ENCODE data around the gene RWDD1.

DNA sequence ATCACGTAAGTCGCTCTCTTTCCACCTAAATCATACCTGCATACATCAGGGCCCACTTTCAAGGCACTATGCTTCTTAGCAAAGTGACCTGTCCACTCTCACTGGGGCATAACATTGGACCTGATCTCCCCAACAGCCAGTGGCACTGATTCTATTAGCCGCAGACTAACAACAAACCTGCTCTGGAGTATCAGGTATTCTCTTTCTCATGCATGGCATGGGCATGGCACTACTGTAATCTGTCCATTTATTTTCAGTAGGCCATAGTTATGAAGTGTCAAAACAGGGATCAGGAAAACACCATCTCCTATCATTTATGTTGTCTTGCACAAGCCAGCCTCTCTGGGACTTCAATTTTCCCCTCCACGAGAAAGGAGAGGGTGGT is 9.3 kb upstream of the RWDD1 start:
- TF ChIP-seq SUZ12 (IDR thresholded peaks at IDR 0.05; ENCODE audit: extremely low read depth, insufficient read depth, insufficient read length): no peak
- no peak for TF ChIP-seq ZNF274 (IDR thresholded peaks at IDR 0.05; ENCODE audit: low read depth, low read length)

Measured in NT2/D1 (cell line).